ENCODE data around the gene DDX10. TPM values are rescaled to one million over a fixed set of nuclear protein-coding genes. Genes with fewer than 3 reads are reported as not detected.
A peak's percentile ranks its signal among the peaks of the same experiment; 100 is the strongest.
"Not testable (repeated sequence)": the region's sequence is repeated elsewhere in the genome, so short reads cannot be mapped to it uniquely, and the experiment has no call there.

DDX10 gene
- polyA plus RNA-seq, 1 experiment, result 11.0 TPM

GRCh38 chr11:108734283-108734682 lies 69.4 kb downstream of the DDX10 start:
- ChIA-PET POLR2A (no interaction called here), CTCF (interaction anchor here (1.1 to 2.3 kb wide), 5 partner anchors 11 to 353 kb away, joined by 3 to 4 read pairs (median 3); no protein-coding TSS in a partner anchor)
- Histone ChIP-seq H3K4me3 (ENCODE audit: low read depth, low read length) (no peak overlapping the region), H3K36me3 (ENCODE audit: control insufficient read depth, insufficient read depth, low read length) (peaks cover 2% of the 10 kb centered on the region; the same call in 1 of the 2 replicates), H3K27me3 (ENCODE audit: control insufficient read depth, insufficient read depth, low read length) (no peaks in the 10 kb centered on the region)
- TF ChIP-seq CTCF (IDR thresholded peaks at IDR 0.05; ENCODE audit: insufficient read depth, low read depth, low read length), result no peak
- no peak for DNase-seq (ENCODE audit: low read depth)

GRCh38 chr11:108734956-108735559 lies 70.2 kb downstream of the DDX10 start:
- ChIA-PET POLR2A (no interaction called here), CTCF (interaction anchor here (1.1 to 2.3 kb wide), 4 partner anchors 10 to 353 kb away, joined by 3 to 4 read pairs (median 4); no protein-coding TSS in a partner anchor)
- H3K27me3 ChIP-seq (ENCODE audit: control insufficient read depth, insufficient read depth, low read length), result no peaks in the 10 kb centered on the region
- no peak for DNase-seq (ENCODE audit: low read depth)
- peaks cover 2% of the 10 kb centered on the region; the same call in 1 of the 2 replicates for H3K36me3 ChIP-seq (ENCODE audit: control insufficient read depth, insufficient read depth, low read length)
- peak; percentile 34; the same call in 1 of the 2 replicates for TF ChIP-seq CTCF (IDR thresholded peaks at IDR 0.05; ENCODE audit: insufficient read depth, low read depth, low read length)
- H3K4me3 ChIP-seq (ENCODE audit: low read depth, low read length), result no peak overlapping the region

GRCh38 chr11:108740132-108740531 lies 75.3 kb downstream of the DDX10 start:
- H3K27me3 ChIP-seq (ENCODE audit: control insufficient read depth, insufficient read depth, low read length); H3K36me3 ChIP-seq (ENCODE audit: control insufficient read depth, insufficient read depth, low read length); CTCF ChIA-PET; DNase-seq (ENCODE audit: low read depth); POLR2A ChIA-PET; H3K4me3 ChIP-seq (ENCODE audit: low read depth, low read length): not testable (repeated sequence)

GRCh38 chr11:108743851-108744250 lies 79.0 kb downstream of the DDX10 start:
- H3K36me3 ChIP-seq (ENCODE audit: control insufficient read depth, insufficient read depth, low read length), result no peaks in the 10 kb centered on the region
- H3K4me3 ChIP-seq (ENCODE audit: low read depth, low read length), result no peak overlapping the region
- DNase-seq (ENCODE audit: low read depth), result no peak
- ChIA-PET CTCF (no interaction called here), POLR2A (no interaction called here)
- H3K27me3 ChIP-seq (ENCODE audit: control insufficient read depth, insufficient read depth, low read length), result no peaks in the 10 kb centered on the region
- TF ChIP-seq CTCF (IDR thresholded peaks at IDR 0.05; ENCODE audit: insufficient read depth, low read depth, low read length), result no peak

GRCh38 chr11:108748968-108749367 lies 84.1 kb downstream of the DDX10 start:
- Histone ChIP-seq H3K4me3 (ENCODE audit: low read depth, low read length) (no peak overlapping the region), H3K27me3 (ENCODE audit: control insufficient read depth, insufficient read depth, low read length) (no peaks in the 10 kb centered on the region), H3K36me3 (ENCODE audit: control insufficient read depth, insufficient read depth, low read length) (no peaks in the 10 kb centered on the region)
- TF ChIP-seq CTCF (IDR thresholded peaks at IDR 0.05; ENCODE audit: insufficient read depth, low read depth, low read length), result no peak
- ChIA-PET POLR2A (no interaction called here), CTCF (no interaction called here)
- DNase-seq (ENCODE audit: low read depth), result no peak

- CTCF ChIA-PET, result no interaction called here
- no peak for DNase-seq (ENCODE audit: low read depth)
- H3K27me3 ChIP-seq (ENCODE audit: control insufficient read depth, insufficient read depth, low read length), result no peaks in the 10 kb centered on the region
- no peaks in the 10 kb centered on the region for H3K36me3 ChIP-seq (ENCODE audit: control insufficient read depth, insufficient read depth, low read length)
- H3K4me3 ChIP-seq (ENCODE audit: low read depth, low read length), result no peak overlapping the region
- no peak for TF ChIP-seq CTCF (IDR thresholded peaks at IDR 0.05; ENCODE audit: insufficient read depth, low read depth, low read length)
- POLR2A ChIA-PET, result no interaction called here
Measured at GRCh38 chr11:108751444-108751843, 86.6 kb downstream of the DDX10 start.
